GM23248 (cell line): ENCODE measurements around the gene ADGRD1. TPM values are rescaled to one million over a fixed set of nuclear protein-coding genes. Genes with fewer than 3 reads are reported as not detected.
A peak's percentile ranks its signal among the peaks of the same experiment; 100 is the strongest.

Source experiments
- DNase-seq: peaks from one replicate; pipeline ENCODE4 v3.0.0-alpha.2; 2015
- H2AFZ ChIP-seq: fragments of 200-600 bp; sonication (generic); 2 replicates; pipeline ENCODE4 v1.6.1; 2016; ENCODE audit warnings: antibody characterized with exemption
- H3F3A ChIP-seq: fragments of 200-600 bp; sonication (generic); 2 replicates; pipeline ENCODE4 v1.6.1; 2016; ENCODE audit warnings: mild to moderate bottlenecking, antibody characterized with exemption, mixed run types; ENCODE audit not compliant: insufficient read depth
- H3K27ac ChIP-seq: fragments of 200-600 bp; sonication (generic); 2 replicates; pipeline ENCODE4 v1.5.1; 2016; ENCODE audit warnings: mild to moderate bottlenecking
- H3K27me3 ChIP-seq: fragments of 200-600 bp; sonication (generic); replicated peaks from 2 replicates; pipeline ENCODE4 v1.6.1; 2016; ENCODE audit warnings: mild to moderate bottlenecking; ENCODE audit not compliant: insufficient read depth
- H3K36me3 ChIP-seq: fragments of 200-600 bp; sonication (generic); 2 replicates; pipeline ENCODE4 v1.6.1; 2016; ENCODE audit warnings: low read depth, mild to moderate bottlenecking
- H3K4me1 ChIP-seq: fragments of 200-600 bp; sonication (generic); 2 replicates; pipeline ENCODE4 v1.6.1; 2016; ENCODE audit warnings: mild to moderate bottlenecking; ENCODE audit not compliant: insufficient read depth
- H3K4me2 ChIP-seq: fragments of 200-600 bp; sonication (generic); one replicate; pipeline ENCODE4 v1.6.1; 2016; ENCODE audit warnings: mild to moderate bottlenecking; ENCODE audit not compliant: unreplicated experiment
- H3K4me3 ChIP-seq: fragments of 200-600 bp; sonication (generic); 2 replicates; pipeline ENCODE4 v1.5.1; 2016; ENCODE audit warnings: mild to moderate bottlenecking
- H3K79me2 ChIP-seq: fragments of 200-600 bp; sonication (generic); 2 replicates; pipeline ENCODE4 v1.6.1; 2016; ENCODE audit warnings: mild to moderate bottlenecking; ENCODE audit not compliant: insufficient read depth
- H3K9ac ChIP-seq: fragments of 200-600 bp; sonication (generic); 2 replicates; pipeline ENCODE4 v1.6.1; 2016; ENCODE audit warnings: mild to moderate bottlenecking
- H3K9me2 ChIP-seq: fragments of 200-600 bp; sonication (generic); 2 replicates; pipeline ENCODE4 v1.6.1; 2016; ENCODE audit warnings: mixed run types, mild to moderate bottlenecking, moderate library complexity; ENCODE audit not compliant: insufficient read depth
- H3K9me3 ChIP-seq: fragments of 200-600 bp; sonication (generic); one replicate; pipeline ENCODE4 v1.6.1; 2017; ENCODE audit warnings: low read depth
- H4K20me1 ChIP-seq: fragments of 200-600 bp; sonication (generic); 2 replicates; pipeline ENCODE4 v1.6.0; 2016; ENCODE audit not compliant: insufficient read depth
- EZH2 ChIP-seq: fragments of 200-600 bp; sonication (generic); IDR thresholded peaks from 2 replicates; pipeline ENCODE4 v1.6.1; 2018; ENCODE audit warnings: antibody characterized with exemption, mild to moderate bottlenecking; ENCODE audit not compliant: insufficient read depth, poor library complexity, severe bottlenecking
- EZH2phosphoT487 ChIP-seq: fragments of 200-600 bp; sonication (generic); IDR thresholded peaks from 2 replicates; pipeline ENCODE4 v1.6.1; 2018; ENCODE audit warnings: antibody characterized with exemption, moderate library complexity, mild to moderate bottlenecking, low read depth; ENCODE audit not compliant: insufficient read depth
- WGBS, 2 experiments: methylation state at CpG; one replicate each; pipeline ENCODE4 v1.1.6; 2015 to 2017; ENCODE audit warnings: low lambda C conversion rate in 2 of 2, low coverage in 1 of 2; ENCODE audit errors: missing lambda C conversion rate in 2 of 2; 5-methylcytosine and 5-hydroxymethylcytosine counted together
- in situ Hi-C: fragments of 300-500 bp; cut with MboI; formaldehyde crosslinking; loops from 2 replicates; pipeline ENCODE4 v1.15.0; 2020
- polyA plus RNA-seq: library from polyadenylated mRNA; unstranded; fragments of >200 nt; fragmentation: Nextera tagmentation; extraction: Ambion mirVana; gene quantifications from 2 replicates; pipeline ENCODE4 v1.2.1, GENCODE V29; 2016
- total RNA-seq: library from RNA; depleted of rRNA; stranded (reverse); fragments of >200 nt; shearing (Covaris generic); gene quantifications from 2 replicates; pipeline ENCODE4 v1.2.3, GENCODE V29; 2014

Gene ADGRD1
- total and polyA plus RNA-seq, 2 experiments from 2014 or later: 7.9 to 11.2 TPM

- 16% methylated on average over 32 of the region's 32 CpGs for WGBS, 2 experiments
- no peaks in the 10 kb centered on the region for H3K9me3 ChIP-seq
- 0 out of 2 replicates have a peak overlapping the region, but pooled peaks have one; percentile 32 for H2AFZ ChIP-seq
- no peak overlapping the region for H3K4me2 ChIP-seq
- H3K4me3 ChIP-seq: no peak overlapping the region
- no peaks in the 10 kb centered on the region for H4K20me1 ChIP-seq
- no peaks in the 10 kb centered on the region for H3K9me2 ChIP-seq
- no peaks in the 10 kb centered on the region for H3K27me3 ChIP-seq
- in situ Hi-C loops: no loop called here
- peak; percentile 81 for DNase-seq
- H3K79me2 ChIP-seq: no peaks in the 10 kb centered on the region
- H3K27ac ChIP-seq: no peak overlapping the region
- TF ChIP-seq EZH2phosphoT487 (no peak), EZH2 (no peak)
- H3F3A ChIP-seq: no peaks in the 10 kb centered on the region
- H3K4me1 ChIP-seq: no peaks in the 10 kb centered on the region
- H3K36me3 ChIP-seq: no peaks in the 10 kb centered on the region
- no peak overlapping the region for H3K9ac ChIP-seq
Measured at GRCh38 chr12:131104463-131105350, 151.0 kb downstream of the ADGRD1 start.

DNA sequence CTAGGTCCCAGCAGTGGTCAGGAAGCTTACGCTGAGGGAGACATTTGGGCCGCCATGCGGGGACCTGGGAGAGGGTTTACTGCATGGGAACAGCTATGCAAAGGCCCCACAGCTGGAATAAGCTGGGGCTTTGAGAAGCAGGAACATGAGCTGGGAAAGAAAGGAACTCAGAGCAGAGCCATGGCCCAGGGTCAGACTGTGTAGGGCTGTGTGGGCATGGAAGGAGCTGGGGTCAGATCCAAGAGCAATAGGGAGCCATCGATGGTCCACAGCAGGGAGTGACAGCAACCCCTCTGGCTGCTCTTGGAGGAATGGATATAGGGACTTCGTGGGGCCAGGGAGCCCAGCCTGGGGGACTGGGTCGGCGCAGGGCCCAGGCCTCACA lies 151.6 kb downstream of the ADGRD1 start:
- Histone ChIP-seq H3K36me3 (no peaks in the 10 kb centered on the region), H4K20me1 (no peaks in the 10 kb centered on the region), H3K4me1 (no peaks in the 10 kb centered on the region), H3K27me3 (no peaks in the 10 kb centered on the region), H3K9me3 (no peaks in the 10 kb centered on the region), H3K4me3 (no peak overlapping the region), H3K9me2 (no peaks in the 10 kb centered on the region), H3K79me2 (no peaks in the 10 kb centered on the region), H3K9ac (no peak overlapping the region), H3K27ac (no peak overlapping the region), H3F3A (no peaks in the 10 kb centered on the region), H3K4me2 (no peak overlapping the region), H2AFZ (no peak overlapping the region)
- in situ Hi-C loops: no loop called here
- no peak for DNase-seq
- TF ChIP-seq EZH2phosphoT487 (no peak), EZH2 (no peak)
- WGBS, 2 experiments: 72 to 81% methylated on average over 4 to 7 of the region's 7 CpGs

GRCh38 chr12:131105736-131106348 lies 152.1 kb downstream of the ADGRD1 start:
- no peaks in the 10 kb centered on the region for H3K9me3 ChIP-seq
- H3K27ac ChIP-seq: no peak overlapping the region

DNA sequence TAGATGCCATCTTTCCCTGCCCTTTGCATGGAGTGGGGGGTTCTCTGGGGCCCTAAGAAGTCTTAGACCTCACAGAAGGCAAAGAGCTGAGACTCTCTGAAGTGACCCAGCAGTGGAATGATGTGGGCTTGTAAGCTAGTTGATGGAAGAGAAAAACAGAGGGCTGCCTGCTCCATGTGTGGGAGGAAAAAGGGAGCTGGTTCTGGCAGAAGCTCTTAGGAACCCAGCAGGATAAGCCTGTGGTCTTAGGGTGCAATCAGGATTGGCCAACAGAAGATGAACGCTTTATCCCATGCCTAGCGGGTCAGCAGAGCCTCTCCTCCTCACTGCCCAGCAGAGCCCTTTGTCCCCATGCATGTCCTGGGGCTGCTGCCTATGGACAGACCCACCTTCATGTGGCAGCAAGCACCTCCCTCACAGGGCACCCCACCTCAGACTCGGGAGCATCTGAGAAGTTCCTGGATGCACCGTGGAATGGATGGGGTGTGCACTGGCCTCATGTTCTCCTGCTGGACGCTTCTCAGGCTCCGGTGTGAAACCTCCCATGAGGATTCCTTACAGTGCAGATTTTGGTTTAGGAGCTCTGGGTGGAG lies 152.7 kb downstream of the ADGRD1 start:
- no peaks in the 10 kb centered on the region for H3K79me2 ChIP-seq
- no peaks in the 10 kb centered on the region for H3K36me3 ChIP-seq
- H3K4me1 ChIP-seq: no peaks in the 10 kb centered on the region
- H3K4me3 ChIP-seq: no peak overlapping the region
- H3K27ac ChIP-seq: no peak overlapping the region
- no peak overlapping the region for H2AFZ ChIP-seq
- H3K4me2 ChIP-seq: no peak overlapping the region
- no peaks in the 10 kb centered on the region for H4K20me1 ChIP-seq
- DNase-seq: no peak
- in situ Hi-C loops: no loop called here
- 66 to 74% methylated on average over 6 of the region's 6 CpGs for WGBS, 2 experiments
- no peaks in the 10 kb centered on the region for H3K27me3 ChIP-seq
- TF ChIP-seq EZH2 (no peak), EZH2phosphoT487 (no peak)
- no peaks in the 10 kb centered on the region for H3K9me2 ChIP-seq
- H3K9me3 ChIP-seq: no peaks in the 10 kb centered on the region
- no peak overlapping the region for H3K9ac ChIP-seq
- H3F3A ChIP-seq: peaks cover 8% of the 10 kb centered on the region; the same call in 1 of the 2 replicates

More at GRCh38 chr12:131105736-131106348, 152.1 kb downstream of the ADGRD1 start:
- H3K79me2 ChIP-seq: no peaks in the 10 kb centered on the region
- H2AFZ ChIP-seq: no peak overlapping the region
- H3K4me1 ChIP-seq: no peaks in the 10 kb centered on the region
- no peaks in the 10 kb centered on the region for H3K27me3 ChIP-seq
- TF ChIP-seq EZH2phosphoT487 (no peak), EZH2 (no peak)
- DNase-seq: no peak
- no peaks in the 10 kb centered on the region for H4K20me1 ChIP-seq
- H3K9me2 ChIP-seq: no peaks in the 10 kb centered on the region
- H3K4me3 ChIP-seq: no peak overlapping the region
- WGBS, 2 experiments: 87 to 93% methylated on average over 25 to 26 of the region's 27 CpGs
- no peak overlapping the region for H3K9ac ChIP-seq
- H3F3A ChIP-seq: 0 out of 2 replicates have a peak, but pooled peaks cover 2% of the 10 kb centered on the region
- no peaks in the 10 kb centered on the region for H3K36me3 ChIP-seq
- H3K4me2 ChIP-seq: no peak overlapping the region
- in situ Hi-C loops: no loop called here
